Activated CD8-positive, alpha-beta T cell treated with anti-CD3 and anti-CD28 coated beads, Interleukin-2, amount 10 ng/mL, durations not matched to agents 7 days and 5 days (primary cell): Measurements from ENCODE around the gene MAGED4. TPM values are rescaled to one million over a fixed set of nuclear protein-coding genes. Genes with fewer than 3 reads are reported as not detected.

Experiments
- ATAC-seq: fragments of 150-1000 bp; cut with Tn5 transposase; one replicate; pipeline ENCODE4 v1.10.0; 2021; ENCODE audit warnings: moderate library complexity
- CTCF ChIA-PET: fragments of 350-600 bp; sonication (Branson Sonifier 250); formaldehyde crosslinking; loops from one replicate; lab custom pipeline; 2021; ENCODE audit warnings: antibody characterized with exemption; lab: Charles Lee
- POLR2A ChIA-PET: fragments of 350-600 bp; sonication (Branson Sonifier 250); formaldehyde crosslinking; loops from one replicate; lab custom pipeline; 2021; ENCODE audit warnings: antibody characterized with exemption; lab: Charles Lee
- DNase-seq: peaks from one replicate; pipeline ENCODE4 v3.0.0-alpha.2; 2020
- H3K27ac Mint-ChIP-seq: one replicate; pipeline ENCODE4 v1.8.0; 2021; ENCODE audit warnings: mild to moderate bottlenecking, mixed read lengths
- H3K27me3 Mint-ChIP-seq: one replicate; pipeline ENCODE4 v1.8.0; 2021; ENCODE audit warnings: low read depth, mixed read lengths
- H3K36me3 Mint-ChIP-seq: one replicate; pipeline ENCODE4 v1.8.0; 2021; ENCODE audit warnings: low read depth, mixed read lengths
- H3K4me1 Mint-ChIP-seq: one replicate; pipeline ENCODE4 v1.8.0; 2021; ENCODE audit warnings: low read depth, mixed read lengths
- H3K4me3 Mint-ChIP-seq: one replicate; pipeline ENCODE4 v1.8.0; 2021; ENCODE audit warnings: mild to moderate bottlenecking, mixed read lengths
- H3K9me3 Mint-ChIP-seq: one replicate; pipeline ENCODE4 v1.8.0; 2022; ENCODE audit warnings: mixed read lengths; ENCODE audit not compliant: insufficient read depth
- total RNA-seq, 2 experiments: library from RNA; stranded (reverse); gene quantifications; one replicate each; pipeline ENCODE4 v1.2.3, GENCODE V29; 2021

The MAGED4 gene
- total RNA-seq, 2 experiments from 2014 or later = 0.13 to 1.9 TPM

GRCh38 chrX:52216541-52216940 lies 31.9 kb downstream of the MAGED4 start:
- Mint-ChIP-seq H3K4me1 (no peaks in the 10 kb centered on the region), H3K27me3 (no peaks in the 10 kb centered on the region), H3K4me3 (no peak overlapping the region), H3K27ac (no peak overlapping the region), H3K9me3 (no peaks in the 10 kb centered on the region), H3K36me3 (no peaks in the 10 kb centered on the region)
- no peak for DNase-seq
- ChIA-PET CTCF (no interaction called here), POLR2A (no interaction called here)
- ATAC-seq = no peak

- DNase-seq (no peak), ATAC-seq (no peak)
- Mint-ChIP-seq H3K36me3 (no peaks in the 10 kb centered on the region), H3K4me3 (no peak overlapping the region), H3K9me3 (no peaks in the 10 kb centered on the region), H3K27ac (no peak overlapping the region), H3K27me3 (no peaks in the 10 kb centered on the region), H3K4me1 (no peaks in the 10 kb centered on the region)
- POLR2A ChIA-PET = no interaction called here
- CTCF ChIA-PET = no interaction called here
Observed at GRCh38 chrX:52217494-52218160, 32.9 kb downstream of the MAGED4 start.

- no peak for DNase-seq
- H3K27ac Mint-ChIP-seq = no peak overlapping the region
- H3K4me1 Mint-ChIP-seq = no peaks in the 10 kb centered on the region
- ChIA-PET POLR2A (no interaction called here), CTCF (no interaction called here)
- no peak for ATAC-seq
- H3K36me3 Mint-ChIP-seq = no peaks in the 10 kb centered on the region
- no peak overlapping the region for H3K4me3 Mint-ChIP-seq
- H3K27me3 Mint-ChIP-seq = no peaks in the 10 kb centered on the region
- H3K9me3 Mint-ChIP-seq = no peaks in the 10 kb centered on the region
Observed at GRCh38 chrX:52220936-52221335, 36.2 kb downstream of the MAGED4 start.

Other genes starting within 250 kb of the MAGED4 start
- gene MAGED4B, start 115.7 kb upstream of the MAGED4 start, total RNA-seq = 1 to 10 TPM in 1 of 2 experiments, under 1 TPM in 1; 0.47 to 3.1 TPM
- gene XAGE2, start 184.1 kb downstream of the MAGED4 start, total RNA-seq = not detected